Measurements from ENCODE around the gene VAV2.

Gene VAV2

GRCh38 chr9:133805876-133806622 lies 186.1 kb downstream of the VAV2 start:
- no peak for TF ChIP-seq CTCF (IDR thresholded peaks at IDR 0.05; ENCODE audit: insufficient read depth, missing control alignments)
- DNase-seq (ENCODE audit: insufficient read length, low spot score) = no peak

DNA sequence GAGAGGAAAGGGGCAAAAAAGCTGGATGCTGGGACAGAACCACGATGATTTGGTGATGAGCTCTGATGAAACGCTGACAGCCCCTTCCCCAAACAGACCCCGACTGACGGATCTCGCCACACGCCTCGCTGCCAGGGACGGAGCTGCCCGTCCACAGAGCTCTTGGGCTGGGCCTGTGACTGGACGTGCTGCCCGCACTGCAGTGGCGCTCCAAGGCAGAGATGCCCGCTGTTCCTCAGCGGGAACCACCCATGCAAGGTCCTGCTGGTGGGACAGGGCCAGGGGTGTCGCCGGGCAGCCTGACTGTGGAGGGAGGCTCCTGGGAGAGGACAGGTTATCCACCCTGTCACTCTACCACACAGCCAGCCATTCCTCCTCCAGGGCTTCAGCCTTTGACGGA lies 187.9 kb downstream of the VAV2 start:
- DNase-seq (ENCODE audit: insufficient read length, low spot score) = no peak
- no peak for FAIRE-seq
- TF ChIP-seq CTCF (IDR thresholded peaks at IDR 0.05; ENCODE audit: insufficient read depth, missing control alignments) = no peak

More at GRCh38 chr9:133805876-133806622, 186.1 kb downstream of the VAV2 start:
- FAIRE-seq = no peak

- TF ChIP-seq CTCF (IDR thresholded peaks at IDR 0.05; ENCODE audit: insufficient read depth, missing control alignments) = no peak
- FAIRE-seq (no peak), DNase-seq (ENCODE audit: insufficient read length, low spot score) (no peak)
Measured at GRCh38 chr9:133803745-133804144, 188.4 kb downstream of the VAV2 start.

GRCh38 chr9:133803028-133803585 lies 189.0 kb downstream of the VAV2 start:
- TF ChIP-seq CTCF (IDR thresholded peaks at IDR 0.05; ENCODE audit: insufficient read depth, missing control alignments) = no peak
- no peak for DNase-seq (ENCODE audit: insufficient read length, low spot score)
- FAIRE-seq = no peak

DNA sequence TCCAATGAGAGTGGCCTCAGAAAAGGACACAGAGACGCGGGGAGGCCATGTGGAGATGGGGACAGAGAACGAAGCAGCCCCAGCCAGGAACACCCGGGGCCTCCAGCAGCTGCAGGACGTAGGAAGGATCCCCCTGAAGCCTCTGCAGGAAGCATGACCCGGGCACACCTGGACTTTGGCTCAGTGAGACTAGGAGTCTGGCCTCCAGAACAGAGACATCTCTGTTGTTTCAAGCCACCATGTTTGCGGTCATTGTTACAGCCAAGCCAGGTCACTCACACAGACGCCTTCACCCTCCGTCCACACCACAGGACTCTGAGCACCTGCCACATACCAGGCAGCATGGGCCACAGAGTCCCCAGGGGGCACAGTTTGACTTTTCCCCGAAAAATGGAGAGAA lies 190.4 kb downstream of the VAV2 start:
- no peak for TF ChIP-seq CTCF (IDR thresholded peaks at IDR 0.05; ENCODE audit: insufficient read depth, missing control alignments)
- FAIRE-seq (no peak), DNase-seq (ENCODE audit: insufficient read length, low spot score) (no peak)

DNA sequence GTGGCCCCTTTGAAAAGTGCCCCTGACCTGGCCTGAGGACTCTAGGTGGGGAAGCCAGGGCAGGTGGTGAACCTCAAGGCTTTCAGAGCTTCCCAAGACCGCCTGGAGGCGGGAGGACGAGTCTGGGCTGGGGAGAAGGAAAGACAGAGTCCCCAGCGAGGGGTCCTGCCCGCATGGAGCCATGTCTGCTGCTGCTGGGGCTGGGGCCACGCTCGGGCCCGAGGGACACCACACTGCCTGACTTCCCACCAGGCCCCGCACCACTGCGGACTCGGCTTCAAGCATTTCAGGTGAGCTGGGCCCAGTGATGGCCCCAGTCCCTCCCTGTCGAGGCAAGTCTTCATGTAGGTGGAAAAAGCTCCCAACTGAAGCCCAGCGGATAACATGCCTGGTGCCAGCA lies 191.9 kb downstream of the VAV2 start:
- DNase-seq (ENCODE audit: insufficient read length, low spot score) = no peak
- no peak for TF ChIP-seq CTCF (IDR thresholded peaks at IDR 0.05; ENCODE audit: insufficient read depth, missing control alignments)
- FAIRE-seq = no peak

GRCh38 chr9:133799716-133800115 lies 192.4 kb downstream of the VAV2 start:
- FAIRE-seq = no peak
- no peak for DNase-seq (ENCODE audit: insufficient read length, low spot score)
- no peak for TF ChIP-seq CTCF (IDR thresholded peaks at IDR 0.05; ENCODE audit: insufficient read depth, missing control alignments)

Data from D721Med (cell line).